Body of pancreas (tissue), 4 donors: ENCODE data around the gene DNPEP.

Experiments used
- POLR2A ChIP-seq, 3 donors: fragments of 450-650 bp; IDR thresholded peaks; one replicate each; pipeline ENCODE4 v1.6.1; 2016; ENCODE audit warnings: antibody characterized with exemption in 3 of 3, mild to moderate bottlenecking in 2 of 3
- TF ChIP-seq, protein P1 (sequence below), 7 experiments: fragments of 450-650 bp in 4 of 7; fragments of 200-600 bp in 3 of 7; sonication (generic) in 3 of 7; IDR thresholded peaks; one replicate each; pipeline ENCODE4 v1.5.1; 2016 to 2019; ENCODE audit warnings: antibody characterized with exemption in 7 of 7

- no peak for TF ChIP-seq POLR2A (IDR thresholded peaks at IDR 0.05)
- TF ChIP-seq, protein P1, sequence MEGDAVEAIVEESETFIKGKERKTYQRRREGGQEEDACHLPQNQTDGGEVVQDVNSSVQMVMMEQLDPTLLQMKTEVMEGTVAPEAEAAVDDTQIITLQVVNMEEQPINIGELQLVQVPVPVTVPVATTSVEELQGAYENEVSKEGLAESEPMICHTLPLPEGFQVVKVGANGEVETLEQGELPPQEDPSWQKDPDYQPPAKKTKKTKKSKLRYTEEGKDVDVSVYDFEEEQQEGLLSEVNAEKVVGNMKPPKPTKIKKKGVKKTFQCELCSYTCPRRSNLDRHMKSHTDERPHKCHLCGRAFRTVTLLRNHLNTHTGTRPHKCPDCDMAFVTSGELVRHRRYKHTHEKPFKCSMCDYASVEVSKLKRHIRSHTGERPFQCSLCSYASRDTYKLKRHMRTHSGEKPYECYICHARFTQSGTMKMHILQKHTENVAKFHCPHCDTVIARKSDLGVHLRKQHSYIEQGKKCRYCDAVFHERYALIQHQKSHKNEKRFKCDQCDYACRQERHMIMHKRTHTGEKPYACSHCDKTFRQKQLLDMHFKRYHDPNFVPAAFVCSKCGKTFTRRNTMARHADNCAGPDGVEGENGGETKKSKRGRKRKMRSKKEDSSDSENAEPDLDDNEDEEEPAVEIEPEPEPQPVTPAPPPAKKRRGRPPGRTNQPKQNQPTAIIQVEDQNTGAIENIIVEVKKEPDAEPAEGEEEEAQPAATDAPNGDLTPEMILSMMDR (IDR thresholded peaks at IDR 0.05) = no peak
Measured at GRCh38 chr2:219384083-219384713, 3.5 kb downstream of the DNPEP start.
